8988T (cell line): ENCODE results near the gene RITA1.

Source experiments
- DNase-seq: peaks from one replicate; pipeline ENCODE4 v3.0.0; 2011

RITA1 gene

DNA sequence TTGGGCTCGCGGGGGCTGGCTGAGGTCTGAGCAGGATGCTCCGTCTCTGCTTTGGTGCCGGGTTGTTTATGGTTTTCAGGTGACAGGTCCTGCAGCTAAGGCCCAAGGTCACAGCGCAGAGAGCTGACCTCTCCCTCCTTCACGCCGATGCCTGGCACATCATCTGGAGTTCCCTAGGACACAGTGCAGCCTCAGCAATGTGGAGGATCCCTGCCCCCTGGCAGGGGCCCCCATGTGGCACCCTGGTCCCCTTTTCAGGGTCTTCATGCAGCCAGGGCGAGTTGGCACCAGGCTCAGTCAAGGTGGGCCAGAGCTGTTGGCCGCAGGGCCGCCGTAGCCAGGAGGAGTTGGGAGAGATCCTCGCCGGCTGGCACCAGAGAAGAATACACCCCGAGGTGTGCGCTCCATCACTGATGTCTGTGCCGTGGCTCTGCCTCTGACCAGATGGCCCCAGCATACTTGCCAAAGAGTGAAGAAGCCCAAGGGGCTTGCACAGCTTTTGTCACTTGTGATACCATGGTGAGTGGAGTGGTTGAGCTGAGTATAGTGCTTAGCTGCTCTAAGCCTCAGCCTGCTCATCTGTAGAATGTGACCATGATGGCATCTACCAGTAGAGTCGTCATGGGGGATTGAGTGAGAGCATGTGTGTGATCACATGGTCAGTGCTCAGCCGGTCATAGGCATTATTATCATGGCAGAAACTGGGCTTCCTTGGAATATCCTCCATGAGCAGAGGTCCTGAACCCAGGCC is 46.7 kb downstream of the RITA1 start:
- no peak for DNase-seq

DNA sequence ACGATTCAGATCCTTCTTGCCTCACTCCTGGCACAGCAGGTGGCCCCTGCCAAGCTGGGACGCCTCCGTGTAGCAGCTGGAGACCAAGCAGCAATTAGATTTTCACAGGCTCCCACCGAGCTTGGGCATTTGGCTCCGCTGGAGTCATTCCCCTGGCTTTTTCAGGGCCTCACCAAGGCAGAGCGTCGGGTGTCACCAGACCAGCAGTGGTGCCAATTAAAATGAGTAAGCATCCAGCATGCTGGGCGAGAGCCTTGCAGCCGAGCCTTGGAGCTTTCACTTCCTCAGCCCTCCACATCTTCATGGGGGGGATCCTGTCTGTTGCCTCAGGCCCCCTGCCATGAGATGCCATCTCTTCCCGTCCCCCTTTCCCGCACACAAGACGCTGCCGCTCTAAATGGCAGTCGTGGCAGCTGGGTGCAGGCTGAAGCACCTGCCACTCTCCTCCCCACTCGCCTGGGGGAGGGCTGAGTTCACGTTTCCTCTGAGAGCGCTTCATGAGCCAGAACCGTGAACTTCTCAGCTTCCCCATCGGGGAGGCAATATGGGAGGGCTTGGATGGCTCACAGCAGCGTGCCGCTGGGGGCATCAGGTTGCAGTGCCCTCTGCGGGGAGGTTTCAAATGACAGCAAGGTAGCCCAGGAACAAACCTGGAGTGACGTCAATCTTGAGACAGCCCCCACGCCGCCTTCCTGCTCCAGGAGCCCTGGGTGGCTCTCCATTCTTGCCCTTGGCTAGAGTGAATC is 47.5 kb downstream of the RITA1 start:
- DNase-seq = no peak

DNA sequence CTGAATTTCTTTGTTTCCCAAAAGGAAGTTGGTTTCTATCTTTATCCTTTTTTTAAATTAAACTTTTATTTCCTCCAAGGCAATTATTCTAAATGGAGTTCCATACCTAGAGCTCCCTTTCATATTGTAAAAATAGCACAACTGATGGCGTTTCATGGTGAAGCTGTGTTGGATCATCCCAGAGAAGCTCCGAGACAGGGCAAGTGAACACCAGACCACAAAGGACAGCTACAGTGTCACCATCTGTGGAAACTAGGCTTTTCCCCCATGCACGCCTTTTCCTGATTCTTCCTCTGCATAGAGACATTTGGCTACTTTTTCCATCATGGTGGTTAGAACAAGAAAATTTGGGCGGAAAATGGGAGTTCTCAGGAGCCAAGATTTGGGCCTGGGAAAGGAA is 48.4 kb downstream of the RITA1 start:
- DNase-seq = no peak

DNA sequence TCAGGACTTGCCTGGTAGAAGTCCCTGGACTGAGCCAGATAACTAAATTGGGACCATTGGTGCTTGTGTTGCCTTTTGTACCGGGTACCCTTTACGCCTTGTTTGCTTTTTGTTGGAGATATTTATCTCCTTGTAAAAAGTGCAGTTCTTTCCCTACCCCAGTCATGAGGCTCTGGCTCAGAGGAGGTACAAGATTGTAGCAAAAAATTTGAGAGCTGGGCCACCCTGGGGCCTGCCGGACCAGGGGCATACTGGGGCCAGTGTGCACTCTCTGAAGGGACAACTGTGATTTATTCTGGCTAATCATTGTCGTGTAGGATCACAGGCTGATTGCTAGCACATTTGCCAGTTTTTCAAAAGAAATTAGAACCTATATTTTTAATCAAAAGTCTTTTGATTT is 49.0 kb downstream of the RITA1 start:
- DNase-seq = no peak

DNA sequence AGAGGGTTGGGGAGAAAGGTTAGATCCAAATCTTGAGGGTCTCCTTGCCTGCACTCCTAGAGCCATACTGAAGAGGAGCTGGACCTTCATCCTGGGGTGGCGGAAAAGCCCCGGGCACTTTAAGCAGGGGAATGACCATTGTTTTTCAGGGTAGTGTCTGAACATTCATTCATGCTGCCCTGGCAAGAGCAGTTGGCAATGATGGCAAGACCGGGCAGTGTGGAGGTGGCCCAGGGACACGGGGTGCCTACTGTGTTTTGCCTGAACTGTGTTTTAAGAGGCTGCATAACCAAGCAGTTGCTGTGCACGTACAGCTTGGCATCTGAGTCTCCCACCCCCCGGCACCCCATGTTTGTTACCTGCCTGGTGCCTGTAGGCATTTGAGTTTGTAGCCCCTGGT is 50.5 kb downstream of the RITA1 start:
- no peak for DNase-seq

DNA sequence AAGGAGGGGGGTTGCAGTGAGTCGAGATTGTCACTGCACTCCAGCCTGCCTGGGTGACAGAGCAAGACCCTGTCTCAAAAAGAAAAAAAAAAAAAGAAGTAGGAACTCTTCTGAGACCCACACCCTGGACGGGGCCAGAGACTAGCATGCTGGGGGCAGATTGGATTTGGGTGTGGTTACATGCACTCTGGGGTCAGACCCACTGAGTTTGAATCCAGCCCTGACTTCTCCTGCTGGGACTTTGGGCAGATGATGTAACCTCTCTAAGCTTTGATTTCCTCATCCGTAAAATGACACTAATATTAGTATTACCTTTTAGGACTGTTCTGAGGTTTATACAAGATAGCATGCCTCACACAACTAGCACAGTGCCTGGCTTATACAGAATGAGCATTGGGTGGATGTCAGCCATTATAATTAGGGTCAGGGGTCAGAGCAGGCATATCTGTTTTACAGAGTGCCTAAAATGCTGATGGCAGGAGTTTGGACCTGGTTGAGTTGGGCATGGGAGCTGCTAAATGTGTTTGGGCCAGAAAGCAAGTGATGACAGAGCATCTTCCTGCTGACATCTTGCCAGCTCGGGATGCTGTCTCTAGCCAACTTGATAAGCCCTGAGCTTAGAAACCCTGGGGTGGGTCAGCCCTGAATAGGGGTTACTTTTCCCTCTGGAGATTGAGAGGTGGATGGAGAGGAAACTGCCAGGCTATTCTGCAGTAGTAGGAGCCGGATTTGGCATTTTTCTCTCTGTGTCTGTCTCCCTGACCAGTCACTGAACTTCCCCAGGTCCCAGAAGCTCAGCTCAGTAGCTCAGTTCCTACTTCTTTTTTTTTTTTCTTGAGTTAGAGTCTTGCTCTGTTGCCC is 51.2 kb downstream of the RITA1 start:
- DNase-seq = no peak

DNA sequence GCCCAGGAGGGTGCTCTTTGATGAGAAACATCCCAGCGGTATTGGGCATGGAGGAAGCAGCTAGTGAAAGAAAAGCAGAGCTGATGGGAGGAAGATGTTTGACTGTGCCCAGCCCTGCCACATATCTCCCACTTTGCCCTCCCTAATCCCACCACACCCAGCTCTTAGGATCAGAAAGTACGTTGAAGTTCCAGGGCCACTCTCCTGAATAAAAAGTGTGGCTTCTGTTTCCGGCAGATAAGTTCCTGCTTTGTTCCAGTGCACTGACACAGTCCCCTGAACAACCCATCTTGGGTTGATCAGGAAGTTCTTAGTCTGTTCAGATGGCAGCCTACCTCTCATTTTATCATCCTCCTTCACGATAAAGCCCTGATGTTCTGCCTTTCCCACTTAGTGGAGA is 52.2 kb downstream of the RITA1 start:
- no peak for DNase-seq

DNA sequence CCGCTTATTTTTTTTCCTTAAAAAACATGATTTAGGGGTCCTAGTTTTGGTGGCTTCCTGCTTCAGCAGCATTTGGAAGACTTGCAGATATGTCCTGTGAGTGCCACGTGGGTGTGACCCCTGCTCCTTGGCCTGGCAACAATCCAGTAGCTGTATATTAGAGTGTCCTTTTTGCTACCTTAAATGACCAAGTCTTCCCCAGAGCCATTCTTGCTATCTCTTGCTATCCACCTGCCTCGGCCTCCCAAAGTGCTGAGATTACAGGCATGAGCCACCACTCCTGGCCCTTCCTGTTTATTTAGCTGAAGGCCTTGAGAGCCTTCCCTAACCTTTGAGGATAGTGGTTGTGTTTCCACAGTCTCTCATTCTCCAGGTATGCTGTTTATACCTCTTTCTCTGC is 52.8 kb downstream of the RITA1 start:
- DNase-seq = no peak

DNA sequence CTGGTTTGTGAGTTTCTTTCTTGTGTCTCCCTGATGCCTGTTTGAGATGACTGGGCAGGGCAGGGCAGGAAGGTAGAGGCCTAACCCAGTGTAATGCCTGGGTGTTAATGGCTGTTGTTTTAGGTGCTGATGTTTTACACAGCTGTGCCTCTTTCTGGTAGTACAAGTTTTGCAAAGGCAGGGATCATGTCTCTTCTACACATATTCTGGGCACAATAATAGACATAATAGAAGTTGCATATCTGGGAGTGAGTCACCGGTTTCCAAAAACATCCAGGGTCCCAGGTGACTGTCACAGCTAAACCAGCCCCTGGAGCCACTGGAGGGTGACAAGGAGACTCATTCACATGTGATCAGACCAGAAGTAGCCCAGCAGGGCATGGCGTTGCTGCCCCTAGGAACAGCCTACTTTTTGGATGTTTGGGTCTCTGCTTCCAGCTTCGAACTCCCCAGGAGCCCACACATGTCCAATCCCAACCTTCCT is 53.8 kb downstream of the RITA1 start:
- no peak for DNase-seq

DNA sequence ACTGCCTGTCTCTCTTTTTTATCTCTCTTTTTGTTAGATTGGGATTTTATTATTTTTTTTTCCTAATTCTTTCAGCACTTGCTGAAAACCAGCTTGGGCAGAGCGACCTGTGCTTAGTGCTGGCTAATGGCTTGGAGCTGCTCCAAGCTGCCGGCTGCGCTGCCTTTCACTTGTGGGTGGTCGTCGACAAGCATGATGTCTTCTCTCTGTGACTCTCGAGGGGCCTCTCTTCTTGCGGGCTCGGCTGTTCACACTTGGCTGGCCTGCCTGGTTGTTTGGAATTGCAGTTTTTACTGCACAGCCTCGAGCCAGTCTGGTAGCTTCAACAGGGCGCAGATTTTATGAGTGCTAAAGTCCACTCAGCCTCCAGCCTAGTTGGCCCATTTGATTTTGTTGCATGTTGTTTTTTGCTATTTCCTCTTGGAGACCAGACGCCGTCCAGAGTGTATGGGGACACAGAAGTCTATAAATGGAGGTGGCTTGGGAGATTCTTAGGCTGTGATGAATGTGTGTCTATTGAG is 54.4 kb downstream of the RITA1 start:
- DNase-seq = no peak

DNA sequence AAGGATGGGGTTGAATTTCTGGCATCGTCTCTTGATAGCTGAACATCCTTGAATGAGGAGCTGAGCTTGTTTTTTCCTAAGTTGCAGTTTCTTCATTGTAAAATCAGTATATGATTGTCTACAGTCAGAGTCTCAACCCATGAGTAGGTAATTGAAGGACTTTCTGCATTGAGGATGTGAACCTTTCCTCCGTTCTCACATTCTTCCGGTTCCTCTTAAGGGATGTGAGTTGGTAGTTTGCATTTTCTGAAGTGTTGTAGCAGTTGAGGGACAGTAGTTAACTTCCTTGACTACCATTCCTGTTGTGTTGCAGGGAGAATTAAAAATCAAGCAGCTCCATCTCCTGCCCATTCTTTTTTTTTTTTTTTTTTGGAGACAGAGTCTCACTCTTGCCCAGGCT is 54.9 kb downstream of the RITA1 start:
- no peak for DNase-seq

DNA sequence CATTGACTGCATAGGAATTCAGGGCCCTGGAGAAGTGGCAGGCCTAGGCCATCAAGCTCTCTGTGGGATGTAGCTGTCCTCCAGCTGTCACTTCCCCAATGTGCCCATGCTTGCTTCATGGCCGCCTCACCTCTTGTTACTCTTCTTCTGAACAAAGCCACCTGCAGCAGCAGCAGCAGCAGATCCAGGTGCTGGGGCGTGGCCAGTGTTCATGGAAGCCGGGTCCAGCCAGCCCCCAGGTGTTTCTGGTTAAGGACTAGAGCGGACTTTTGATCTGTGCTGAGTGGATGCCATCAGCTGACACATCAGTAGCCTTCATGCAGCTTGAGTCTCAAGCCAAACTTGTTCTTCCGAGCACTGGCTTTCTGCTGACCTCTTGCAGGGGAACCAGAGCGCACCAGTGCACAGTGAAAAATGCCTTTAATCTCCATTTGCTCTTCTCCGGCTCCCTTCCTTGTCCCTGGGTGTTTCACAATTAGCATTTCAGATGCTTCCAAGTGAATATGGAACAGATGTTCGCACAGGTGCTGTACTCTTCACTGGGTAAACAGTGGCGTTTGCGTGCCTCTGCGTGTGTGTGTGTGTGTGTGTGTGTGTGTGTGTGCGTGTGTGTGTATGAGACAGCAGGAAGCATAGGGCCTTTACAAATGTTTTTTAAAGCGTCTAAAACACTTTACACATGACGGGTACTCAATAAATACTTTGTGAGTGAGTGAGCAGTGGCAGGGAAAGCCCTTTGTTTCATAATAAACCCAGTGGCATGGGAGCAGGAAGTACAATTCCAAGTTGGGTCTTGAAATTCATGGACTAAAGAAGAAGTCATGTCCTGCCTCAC is 55.9 kb downstream of the RITA1 start:
- peak; percentile 63 for DNase-seq
